Neural cell (in vitro differentiated cells): ENCODE measurements around the gene DMTF1. TPM values are rescaled to one million over a fixed set of nuclear protein-coding genes. Genes with fewer than 3 reads are reported as not detected.

Source experiments
- H2AFZ ChIP-seq: fragments of 200-600, 300-800 bp; sonication (generic), shearing (Covaris generic); 2 replicates; pipeline ENCODE4 v1.6.0; 2014; ENCODE audit warnings: low read depth, mild to moderate bottlenecking, antibody characterized with exemption, low read length, moderate library complexity
- H3F3A ChIP-seq: fragments of 200-600 bp; shearing (Covaris generic); 2 replicates; pipeline ENCODE4 v1.6.1; 2016; ENCODE audit warnings: mild to moderate bottlenecking, moderate library complexity, mixed read lengths, antibody characterized with exemption, low read length; ENCODE audit not compliant: insufficient read depth, poor library complexity, severe bottlenecking
- H3K27ac ChIP-seq: fragments of 200-600, 300-800 bp; sonication (generic), shearing (Covaris generic); 2 replicates; pipeline ENCODE4 v1.5.1; 2014; ENCODE audit warnings: mild to moderate bottlenecking, low read length, moderate library complexity
- H3K27me3 ChIP-seq: fragments of 300-800, 200-600 bp; sonication (generic), shearing (Covaris generic); 2 replicates; pipeline ENCODE4 v1.6.0; 2014; ENCODE audit warnings: mild to moderate bottlenecking, low read depth, low read length, moderate library complexity; ENCODE audit not compliant: insufficient read depth
- H3K36me3 ChIP-seq: fragments of 300-800, 200-600 bp; sonication (generic), shearing (Covaris generic); 2 replicates; pipeline ENCODE4 v1.5.1; 2014; ENCODE audit warnings: mild to moderate bottlenecking, antibody characterized with exemption, low read length, moderate library complexity; ENCODE audit not compliant: insufficient read depth
- H3K4me2 ChIP-seq: fragments of 300-800, 200-600 bp; sonication (generic), shearing (Covaris generic); 2 replicates; pipeline ENCODE4 v1.6.0; 2014; ENCODE audit warnings: mild to moderate bottlenecking, low read length
- H3K4me3 ChIP-seq: fragments of 300-800, 200-600 bp; sonication (generic), shearing (Covaris generic); 2 replicates; pipeline ENCODE4 v1.5.1; 2014; ENCODE audit warnings: mild to moderate bottlenecking, low read length, moderate library complexity
- H3K79me2 ChIP-seq: fragments of 200-600 bp; shearing (Covaris generic); replicated peaks from 2 replicates; pipeline ENCODE4 v1.6.0; 2014; ENCODE audit warnings: mild to moderate bottlenecking, low read length, moderate library complexity; ENCODE audit not compliant: insufficient read depth
- H3K9ac ChIP-seq: fragments of 300-800, 200-600 bp; sonication (generic), shearing (Covaris generic); 2 replicates; pipeline ENCODE4 v1.6.1; 2016; ENCODE audit warnings: mild to moderate bottlenecking, low read length, mixed read lengths
- H3K9me2 ChIP-seq: fragments of 200-600 bp; shearing (Covaris generic); 2 replicates; pipeline ENCODE4 v1.6.1; 2016; ENCODE audit warnings: mild to moderate bottlenecking, low read length, mixed read lengths; ENCODE audit not compliant: insufficient read depth
- H3K9me3 ChIP-seq: fragments of 200-600, 300-800 bp; sonication (generic), shearing (Covaris generic); 2 replicates; pipeline ENCODE4 v1.6.1; 2016; ENCODE audit warnings: mild to moderate bottlenecking, mixed run types, low read length, moderate library complexity, mixed read lengths
- H4K20me1 ChIP-seq: fragments of 200-600 bp; shearing (Covaris generic); 2 replicates; pipeline ENCODE4 v1.6.1; 2016; ENCODE audit warnings: mild to moderate bottlenecking, mixed run types; ENCODE audit not compliant: insufficient read depth
- EP300 ChIP-seq: fragments of 450-650 bp; conservative IDR thresholded peaks from 2 replicates; pipeline ENCODE4 v1.6.1; 2014; ENCODE audit warnings: antibody characterized with exemption, mild to moderate bottlenecking, moderate library complexity; ENCODE audit not compliant: poor library complexity, severe bottlenecking
- EZH2 ChIP-seq: fragments of 200-600, 300-800 bp; shearing (Covaris generic), sonication (generic); IDR thresholded peaks from 2 replicates; pipeline ENCODE4 v1.6.1; 2014; ENCODE audit warnings: antibody characterized with exemption, low read length, borderline replicate concordance, mild to moderate bottlenecking; ENCODE audit not compliant: insufficient read depth, poor library complexity, severe bottlenecking
- MXI1 ChIP-seq: fragments of 450-650 bp; conservative IDR thresholded peaks from 2 replicates; pipeline ENCODE4 v1.6.1; 2014; ENCODE audit warnings: antibody characterized with exemption, mild to moderate bottlenecking; ENCODE audit not compliant: poor library complexity, severe bottlenecking
- POLR2AphosphoS5 ChIP-seq: IDR thresholded peaks from 2 replicates; pipeline ENCODE4 v1.6.1; 2012
- RAD21 ChIP-seq: fragments of 450-650 bp; conservative IDR thresholded peaks from 2 replicates; pipeline ENCODE4 v1.6.1; 2014; ENCODE audit warnings: antibody characterized with exemption, mild to moderate bottlenecking, moderate library complexity
- SMC3 ChIP-seq: fragments of 450-650 bp; conservative IDR thresholded peaks from 2 replicates; pipeline ENCODE4 v1.6.1; 2014; ENCODE audit warnings: antibody characterized with exemption, mild to moderate bottlenecking, moderate library complexity; ENCODE audit not compliant: poor library complexity
- TAF1 ChIP-seq: IDR thresholded peaks from 2 replicates; pipeline ENCODE4 v1.6.1; 2012; ENCODE audit warnings: low read depth
- polyA plus RNA-seq: library from polyadenylated mRNA; depleted of rRNA; stranded (reverse); fragments of >200 nt; gene quantifications from 2 replicates; pipeline ENCODE4 v1.2.3, GENCODE V29; 2014
- TF ChIP-seq, protein P1 (sequence below): fragments of 450-650 bp; IDR thresholded peaks from 2 replicates; pipeline ENCODE4 v1.5.1; 2014; ENCODE audit warnings: antibody characterized with exemption, mild to moderate bottlenecking, moderate library complexity; ENCODE audit not compliant: poor library complexity, severe bottlenecking
- TF ChIP-seq, protein P2 (sequence below): IDR thresholded peaks from 2 replicates; pipeline ENCODE4 v1.6.1; 2012; ENCODE audit warnings: borderline replicate concordance

The DMTF1 gene
- polyA plus RNA-seq, 1 donor from 2014 or later: 314 TPM

DNA sequence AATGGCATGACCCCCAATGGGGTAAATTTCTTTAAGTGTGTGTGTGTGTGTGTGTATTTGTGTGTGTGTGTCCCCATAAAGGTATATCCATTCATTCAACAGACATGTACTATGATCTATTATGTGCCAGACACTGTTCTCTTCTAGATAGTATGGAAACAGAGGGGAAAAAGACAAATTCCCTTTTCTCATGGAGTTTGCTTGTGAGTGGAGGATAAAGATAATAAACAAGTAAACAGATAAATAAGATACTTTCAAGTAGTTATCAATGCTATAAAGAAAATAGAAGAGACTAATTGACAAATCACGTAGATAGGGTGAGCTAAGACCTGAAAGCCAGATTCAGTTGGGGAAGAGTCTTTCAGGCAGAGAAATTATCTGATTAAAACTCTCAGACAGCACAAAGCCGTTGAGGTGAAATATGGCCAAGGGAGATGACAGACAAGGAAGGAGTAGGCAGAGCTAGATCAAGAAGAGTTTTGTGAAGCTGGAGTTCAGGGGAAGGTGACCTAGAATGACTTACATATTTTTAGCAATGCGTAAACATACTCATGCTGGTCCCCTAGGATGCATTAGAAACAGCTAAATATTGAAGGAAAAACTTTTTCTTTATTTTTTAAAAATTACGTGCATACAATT lies 45.2 kb upstream of the DMTF1 start:
- Histone ChIP-seq H4K20me1 (no peaks in the 10 kb centered on the region), H3K79me2 (no peaks in the 10 kb centered on the region), H2AFZ (no peak overlapping the region), H3K9me3 (no peaks in the 10 kb centered on the region), H3K27ac (no peak overlapping the region), H3K9me2 (no peaks in the 10 kb centered on the region), H3K4me3 (no peak overlapping the region), H3K36me3 (no peaks in the 10 kb centered on the region), H3F3A (no peaks in the 10 kb centered on the region), H3K4me2 (no peak overlapping the region), H3K27me3 (no peaks in the 10 kb centered on the region), H3K9ac (no peak overlapping the region)
- TF ChIP-seq RAD21 (no peak), POLR2AphosphoS5 (no peak)
- TF ChIP-seq, protein P1, sequence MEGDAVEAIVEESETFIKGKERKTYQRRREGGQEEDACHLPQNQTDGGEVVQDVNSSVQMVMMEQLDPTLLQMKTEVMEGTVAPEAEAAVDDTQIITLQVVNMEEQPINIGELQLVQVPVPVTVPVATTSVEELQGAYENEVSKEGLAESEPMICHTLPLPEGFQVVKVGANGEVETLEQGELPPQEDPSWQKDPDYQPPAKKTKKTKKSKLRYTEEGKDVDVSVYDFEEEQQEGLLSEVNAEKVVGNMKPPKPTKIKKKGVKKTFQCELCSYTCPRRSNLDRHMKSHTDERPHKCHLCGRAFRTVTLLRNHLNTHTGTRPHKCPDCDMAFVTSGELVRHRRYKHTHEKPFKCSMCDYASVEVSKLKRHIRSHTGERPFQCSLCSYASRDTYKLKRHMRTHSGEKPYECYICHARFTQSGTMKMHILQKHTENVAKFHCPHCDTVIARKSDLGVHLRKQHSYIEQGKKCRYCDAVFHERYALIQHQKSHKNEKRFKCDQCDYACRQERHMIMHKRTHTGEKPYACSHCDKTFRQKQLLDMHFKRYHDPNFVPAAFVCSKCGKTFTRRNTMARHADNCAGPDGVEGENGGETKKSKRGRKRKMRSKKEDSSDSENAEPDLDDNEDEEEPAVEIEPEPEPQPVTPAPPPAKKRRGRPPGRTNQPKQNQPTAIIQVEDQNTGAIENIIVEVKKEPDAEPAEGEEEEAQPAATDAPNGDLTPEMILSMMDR: no peak

DNA sequence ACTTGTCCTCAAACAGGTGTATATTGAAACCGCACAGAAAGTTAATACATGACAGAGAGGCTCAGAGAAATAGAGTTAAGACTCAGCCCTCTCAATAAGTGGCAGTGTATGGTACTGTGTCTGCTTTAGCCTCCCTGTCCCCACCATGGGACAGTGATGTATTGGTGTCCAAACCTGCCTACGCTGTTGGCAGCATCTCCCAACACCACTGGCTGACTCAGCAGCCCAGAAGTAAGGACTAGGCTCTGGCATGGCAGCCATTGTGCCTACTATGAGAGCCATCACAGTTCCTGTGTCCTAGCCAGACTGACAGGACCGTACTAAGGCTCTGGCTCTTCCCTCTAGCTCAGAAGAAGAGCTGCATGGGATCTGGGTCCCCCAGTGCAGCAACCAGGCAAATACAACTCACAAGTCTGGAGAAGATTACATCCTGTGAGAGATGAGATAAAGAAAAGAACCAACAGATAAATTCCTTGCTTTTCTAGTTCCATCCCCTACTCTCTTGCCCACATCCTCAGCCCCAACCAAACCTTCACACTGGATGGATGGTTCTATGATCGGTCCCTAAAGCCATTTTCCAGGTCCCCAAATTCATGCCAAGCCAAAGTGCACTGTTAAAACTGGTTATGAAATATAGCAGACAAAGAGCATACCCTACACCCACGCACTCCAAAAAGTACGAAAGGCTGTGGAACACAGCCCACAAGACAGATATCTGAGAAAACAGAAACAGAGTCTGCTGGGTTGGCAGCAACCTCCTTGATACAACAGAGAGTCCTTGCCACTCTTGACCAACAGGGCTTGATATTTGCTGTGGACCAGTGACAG lies 44.1 kb upstream of the DMTF1 start:
- Histone ChIP-seq H3K9ac (no peak overlapping the region), H3K27ac (no peak overlapping the region), H3K4me2 (no peak overlapping the region), H3K36me3 (no peaks in the 10 kb centered on the region), H2AFZ (no peak overlapping the region), H3K79me2 (no peaks in the 10 kb centered on the region), H3K9me2 (no peaks in the 10 kb centered on the region), H3K4me3 (no peak overlapping the region), H3K9me3 (no peaks in the 10 kb centered on the region), H3K27me3 (no peaks in the 10 kb centered on the region), H3F3A (no peaks in the 10 kb centered on the region), H4K20me1 (no peaks in the 10 kb centered on the region)
- TF ChIP-seq, protein P1: no peak
- no peak for TF ChIP-seq MXI1

DNA sequence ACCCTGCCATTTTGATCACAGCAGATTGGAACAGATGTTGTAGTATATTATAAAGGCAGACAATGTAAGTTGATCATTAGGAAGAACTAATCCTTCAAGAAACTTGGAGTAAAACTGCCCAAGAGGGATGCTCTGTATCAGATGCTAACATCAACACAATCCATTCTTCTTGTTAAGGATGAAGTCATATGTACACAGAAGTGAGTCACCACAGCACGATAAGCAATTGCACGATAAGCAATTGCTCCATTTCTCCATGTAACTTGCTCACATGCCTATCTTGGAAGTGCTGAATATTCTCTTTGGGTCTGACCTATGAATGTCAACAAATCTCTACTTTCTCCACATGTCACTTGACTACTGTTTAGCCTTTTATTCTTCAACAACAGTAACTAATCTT lies 41.5 kb upstream of the DMTF1 start:
- no peaks in the 10 kb centered on the region for H4K20me1 ChIP-seq
- H3F3A ChIP-seq: no peaks in the 10 kb centered on the region
- no peaks in the 10 kb centered on the region for H3K27me3 ChIP-seq
- no peaks in the 10 kb centered on the region for H3K9me2 ChIP-seq
- no peak overlapping the region for H3K4me3 ChIP-seq
- H2AFZ ChIP-seq: no peak overlapping the region
- H3K9ac ChIP-seq: no peak overlapping the region
- no peaks in the 10 kb centered on the region for H3K36me3 ChIP-seq
- H3K4me2 ChIP-seq: no peak overlapping the region
- TF ChIP-seq EP300: no peak
- TF ChIP-seq RAD21: no peak
- TF ChIP-seq, protein P2, sequence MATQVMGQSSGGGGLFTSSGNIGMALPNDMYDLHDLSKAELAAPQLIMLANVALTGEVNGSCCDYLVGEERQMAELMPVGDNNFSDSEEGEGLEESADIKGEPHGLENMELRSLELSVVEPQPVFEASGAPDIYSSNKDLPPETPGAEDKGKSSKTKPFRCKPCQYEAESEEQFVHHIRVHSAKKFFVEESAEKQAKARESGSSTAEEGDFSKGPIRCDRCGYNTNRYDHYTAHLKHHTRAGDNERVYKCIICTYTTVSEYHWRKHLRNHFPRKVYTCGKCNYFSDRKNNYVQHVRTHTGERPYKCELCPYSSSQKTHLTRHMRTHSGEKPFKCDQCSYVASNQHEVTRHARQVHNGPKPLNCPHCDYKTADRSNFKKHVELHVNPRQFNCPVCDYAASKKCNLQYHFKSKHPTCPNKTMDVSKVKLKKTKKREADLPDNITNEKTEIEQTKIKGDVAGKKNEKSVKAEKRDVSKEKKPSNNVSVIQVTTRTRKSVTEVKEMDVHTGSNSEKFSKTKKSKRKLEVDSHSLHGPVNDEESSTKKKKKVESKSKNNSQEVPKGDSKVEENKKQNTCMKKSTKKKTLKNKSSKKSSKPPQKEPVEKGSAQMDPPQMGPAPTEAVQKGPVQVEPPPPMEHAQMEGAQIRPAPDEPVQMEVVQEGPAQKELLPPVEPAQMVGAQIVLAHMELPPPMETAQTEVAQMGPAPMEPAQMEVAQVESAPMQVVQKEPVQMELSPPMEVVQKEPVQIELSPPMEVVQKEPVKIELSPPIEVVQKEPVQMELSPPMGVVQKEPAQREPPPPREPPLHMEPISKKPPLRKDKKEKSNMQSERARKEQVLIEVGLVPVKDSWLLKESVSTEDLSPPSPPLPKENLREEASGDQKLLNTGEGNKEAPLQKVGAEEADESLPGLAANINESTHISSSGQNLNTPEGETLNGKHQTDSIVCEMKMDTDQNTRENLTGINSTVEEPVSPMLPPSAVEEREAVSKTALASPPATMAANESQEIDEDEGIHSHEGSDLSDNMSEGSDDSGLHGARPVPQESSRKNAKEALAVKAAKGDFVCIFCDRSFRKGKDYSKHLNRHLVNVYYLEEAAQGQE: no peak
- no peak for TF ChIP-seq SMC3
- TF ChIP-seq TAF1: no peak
- no peak for TF ChIP-seq MXI1
- TF ChIP-seq, protein P1: no peak
- TF ChIP-seq EZH2: no peak
- no peak for TF ChIP-seq POLR2AphosphoS5
- H3K79me2 ChIP-seq: no peaks in the 10 kb centered on the region
- no peaks in the 10 kb centered on the region for H3K9me3 ChIP-seq
- H3K27ac ChIP-seq: no peak overlapping the region
